DND-41 (cell line): Measurements from ENCODE around the gene MEGF11.

Experiments
- CTCF ChIP-seq: IDR thresholded peaks from 2 replicates; pipeline ENCODE4 v1.5.1; 2012; ENCODE audit warnings: borderline replicate concordance, low read length, moderate library complexity, mild to moderate bottlenecking; ENCODE audit not compliant: poor library complexity, severe bottlenecking; ENCODE audit errors: extremely low read depth
- EZH2 ChIP-seq: IDR thresholded peaks from 3 replicates; pipeline ENCODE4 v1.6.1; 2012; ENCODE audit warnings: borderline replicate concordance, low read depth, mild to moderate bottlenecking, moderate library complexity, low read length, inconsistent platforms; ENCODE audit not compliant: severe bottlenecking

DNA sequence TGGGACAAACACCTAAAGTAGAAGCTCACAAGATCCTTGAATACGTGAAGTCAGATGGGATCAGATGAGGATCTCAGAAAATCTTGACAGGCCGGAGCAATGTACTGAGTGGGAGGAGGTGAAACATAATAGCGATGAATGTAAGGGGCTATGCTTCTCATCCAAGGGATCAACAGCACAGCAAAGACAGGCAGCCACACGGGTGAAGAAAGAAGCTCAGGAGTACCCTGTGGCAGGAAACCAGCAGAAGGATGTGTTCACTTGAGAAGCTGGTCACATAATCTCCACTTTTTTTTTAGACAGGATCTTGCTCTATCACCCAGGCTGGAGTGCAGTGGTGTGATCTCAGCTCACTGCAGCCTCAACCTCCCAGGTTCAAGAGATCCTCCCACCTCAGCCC, 92.4 kb downstream of the MEGF11 start:
- no peak for TF ChIP-seq CTCF
- TF ChIP-seq EZH2: no peak
